D341Med (cell line): ENCODE results near the gene PRMT2.
"Not testable (repeated sequence)": the region's sequence is repeated elsewhere in the genome, so short reads cannot be mapped to it uniquely, and the experiment has no call there.

ENCODE experiments used
- DNase-seq: peaks from one replicate; pipeline ENCODE4 v3.0.0; 2012; ENCODE audit warnings: low spot score

The PRMT2 gene

DNA sequence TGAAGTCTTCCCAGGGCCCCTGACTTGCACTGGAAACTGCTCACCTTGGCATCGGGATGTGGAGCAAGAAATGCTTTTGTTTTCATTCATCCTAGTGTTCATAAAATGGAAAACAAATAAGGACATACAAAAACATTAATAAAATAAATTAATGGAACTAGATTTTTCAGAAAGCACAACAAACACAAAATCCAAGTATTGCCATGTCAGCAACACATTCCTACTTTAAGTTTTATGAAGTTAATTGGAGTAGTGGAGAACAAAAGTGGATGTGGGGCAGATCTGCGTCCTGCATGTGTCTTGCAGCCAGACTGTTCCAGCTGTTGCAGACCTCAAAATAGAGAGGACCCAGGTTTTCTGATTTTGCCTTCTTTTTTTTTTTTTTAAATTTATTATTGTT is 32.9 kb downstream of the PRMT2 start:
- DNase-seq = no peak

DNA sequence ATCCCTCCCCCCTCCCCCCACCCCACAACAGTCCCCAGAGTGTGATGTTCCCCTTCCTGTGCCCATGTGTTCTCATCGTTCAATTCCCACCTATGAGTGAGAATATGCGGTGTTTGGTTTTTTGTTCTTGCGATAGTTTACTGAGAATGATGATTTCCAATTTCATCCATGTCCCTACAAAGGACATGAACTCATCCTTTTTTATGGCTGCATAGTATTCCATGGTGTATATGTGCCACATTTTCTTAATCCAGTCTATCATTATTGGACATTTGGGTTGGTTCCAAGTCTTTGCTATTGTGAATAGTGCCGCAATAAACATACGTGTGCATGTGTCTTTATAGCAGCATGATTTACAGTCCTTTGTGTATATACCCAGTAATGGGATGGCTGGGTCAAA is 33.4 kb downstream of the PRMT2 start:
- not testable (repeated sequence) for DNase-seq

DNA sequence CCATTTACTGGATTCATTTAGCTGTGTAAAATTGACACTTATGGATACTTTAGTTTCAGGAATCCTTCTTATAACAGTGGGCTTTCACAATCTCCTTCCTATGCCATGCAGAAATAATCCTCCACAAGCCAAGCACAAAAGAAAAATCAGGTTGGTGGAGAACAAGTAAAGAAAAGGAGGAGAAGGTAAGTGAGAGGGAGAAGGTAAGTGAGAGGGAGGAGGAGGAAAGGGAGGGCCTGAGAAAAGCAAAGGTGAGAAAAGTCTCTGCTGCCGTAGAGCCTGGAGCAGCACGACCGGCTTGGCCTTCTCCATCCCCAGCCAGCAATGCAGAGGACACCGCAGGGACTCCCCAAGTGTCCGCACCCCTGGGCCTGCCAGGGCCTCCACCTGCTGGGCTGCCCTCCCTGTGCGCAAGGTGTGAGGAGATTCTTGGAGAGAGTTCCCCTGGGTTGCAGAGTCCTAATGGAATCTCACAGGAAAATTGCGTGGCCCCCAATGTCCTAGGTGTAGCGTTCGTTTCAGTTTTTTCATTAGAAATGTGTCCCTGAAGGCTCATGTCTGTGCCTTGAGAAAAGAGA is 39.0 kb downstream of the PRMT2 start:
- DNase-seq = no peak

DNA sequence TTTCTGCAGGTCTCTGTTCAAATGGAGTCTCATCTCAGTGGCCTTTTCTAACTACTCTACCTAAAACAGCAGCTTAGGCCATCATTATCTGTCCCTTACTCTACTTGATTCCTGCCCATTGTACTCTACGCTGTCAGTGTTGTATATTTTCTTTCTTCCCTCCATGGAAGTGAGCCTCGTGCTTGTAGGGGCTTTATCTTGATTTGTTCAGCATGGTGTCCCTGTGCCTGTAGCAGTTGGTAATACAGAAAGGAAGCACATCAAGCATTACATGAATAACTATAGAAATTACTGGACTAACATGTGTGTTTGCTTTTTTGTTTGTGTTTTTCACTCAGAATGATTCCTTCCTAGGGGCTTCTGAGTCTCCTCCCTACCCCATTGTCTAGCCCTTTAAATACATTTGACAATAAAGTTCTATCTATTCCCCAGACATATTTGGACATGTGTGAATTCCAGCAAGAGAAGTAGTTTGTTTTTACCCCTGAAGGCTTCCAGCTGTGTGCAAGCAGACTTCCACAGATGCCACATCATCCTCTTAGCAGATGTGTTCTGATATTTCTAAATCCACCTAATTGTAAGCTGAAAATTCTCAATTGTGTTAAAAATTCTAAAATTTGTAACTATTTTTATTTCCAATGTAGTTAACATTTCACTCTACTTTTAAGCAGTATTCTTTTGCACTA is 40.3 kb downstream of the PRMT2 start:
- DNase-seq = no peak

DNA sequence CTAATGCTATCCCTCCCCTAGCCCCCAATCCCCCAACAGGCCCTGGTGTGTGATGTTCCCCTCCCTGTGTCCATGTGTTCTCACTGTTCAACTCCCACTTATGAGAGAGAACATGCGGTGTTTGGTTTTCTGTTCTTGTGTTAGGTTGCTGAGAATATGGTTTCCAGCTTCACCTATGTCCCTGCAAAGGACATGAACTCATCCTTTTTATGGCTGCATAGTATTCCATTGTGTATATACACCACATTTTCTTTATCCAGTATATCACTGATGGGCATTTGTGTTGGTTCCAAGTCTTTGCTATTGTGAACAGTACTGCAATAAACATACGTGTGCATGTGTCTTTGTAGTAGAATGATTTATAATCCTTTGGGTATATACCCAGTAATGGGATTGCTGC is 41.1 kb downstream of the PRMT2 start:
- DNase-seq = not testable (repeated sequence)

DNA sequence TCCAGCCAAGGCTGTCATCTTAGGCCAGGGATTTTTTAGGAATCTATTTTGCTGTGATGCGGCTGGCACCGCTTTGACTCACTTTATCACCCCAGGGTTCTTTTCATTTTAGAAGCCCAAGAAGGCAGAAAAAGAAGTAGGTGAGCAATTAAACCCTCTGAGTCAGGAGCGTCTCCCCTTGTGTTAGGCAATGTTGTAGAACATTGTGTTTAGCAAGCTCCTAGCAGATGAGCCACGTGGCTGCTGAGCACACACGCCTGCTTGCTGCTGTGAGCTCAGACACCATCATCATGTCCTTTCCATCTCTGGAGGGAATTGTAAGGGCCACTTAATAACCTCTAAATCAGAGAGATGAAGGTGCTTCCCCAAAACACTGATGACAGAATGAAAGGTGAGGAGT is 46.1 kb downstream of the PRMT2 start:
- DNase-seq = not testable (repeated sequence)

DNA sequence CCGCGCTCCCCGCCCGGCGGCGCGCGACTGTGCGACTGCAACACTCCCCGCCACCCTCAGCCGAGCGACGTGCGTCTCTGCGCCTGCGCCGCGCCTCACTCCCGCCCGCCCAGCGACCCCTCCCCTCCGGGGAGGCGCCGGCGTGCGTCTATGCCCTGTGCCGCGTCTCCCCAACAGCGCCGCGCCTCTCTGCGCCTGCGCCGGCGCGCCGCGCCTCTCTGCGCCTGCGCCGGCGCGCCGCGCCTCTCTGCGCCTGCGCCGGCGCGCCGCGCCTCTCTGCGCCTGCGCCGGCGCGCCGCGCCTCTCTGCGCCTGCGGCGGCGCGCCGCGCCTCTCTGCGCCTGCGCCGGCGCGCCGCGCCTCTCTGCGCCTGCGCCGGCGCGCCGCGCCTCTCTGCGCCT is 63.2 kb downstream of the PRMT2 start:
- not testable (repeated sequence) for DNase-seq

DNA sequence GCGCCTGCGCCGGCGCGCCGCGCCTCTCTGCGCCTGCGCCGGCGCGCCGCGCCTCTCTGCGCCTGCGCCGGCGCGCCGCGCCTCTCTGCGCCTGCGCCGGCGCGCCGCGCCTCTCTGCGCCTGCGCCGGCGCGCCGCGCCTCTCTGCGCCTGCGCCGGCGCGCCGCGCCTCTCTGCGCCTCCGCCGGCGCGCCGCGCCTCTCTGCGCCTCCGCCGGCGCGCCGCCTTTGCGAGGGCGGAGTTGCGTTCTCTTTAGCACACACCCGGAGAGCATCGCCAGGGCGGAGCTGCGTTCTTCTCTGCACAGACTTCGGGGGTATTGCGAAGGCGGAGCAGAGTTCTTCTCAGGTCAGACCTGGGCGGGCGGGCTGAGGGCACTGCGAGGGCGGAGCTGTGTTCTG is 63.6 kb downstream of the PRMT2 start:
- not testable (repeated sequence) for DNase-seq
